ENCODE results near the gene NSG1.

NSG1 gene

GRCh38 chr4:4395371-4395770 is 8.5 kb downstream of the NSG1 start:
- DNase-seq (ENCODE audit: low read depth in 2 of 3, low spot score in 1 of 3) = no peak

GRCh38 chr4:4395849-4396627 is 9.1 kb downstream of the NSG1 start:
- DNase-seq (ENCODE audit: low read depth in 2 of 3, low spot score in 1 of 3) = no peak

GRCh38 chr4:4396628-4397440 is 9.9 kb downstream of the NSG1 start:
- DNase-seq (ENCODE audit: low read depth in 2 of 3, low spot score in 1 of 3) = no peak

- no peak for DNase-seq (ENCODE audit: low read depth in 2 of 3, low spot score in 1 of 3)
Measured at GRCh38 chr4:4397441-4397819, 10.5 kb downstream of the NSG1 start.

GRCh38 chr4:4398430-4398829 is 11.5 kb downstream of the NSG1 start:
- DNase-seq (ENCODE audit: low read depth in 2 of 3, low spot score in 1 of 3) = no peak

- no peak for DNase-seq (ENCODE audit: low read depth in 2 of 3, low spot score in 1 of 3)
Measured at GRCh38 chr4:4401036-4401435, 14.1 kb downstream of the NSG1 start.

GRCh38 chr4:4402966-4403365 is 16.1 kb downstream of the NSG1 start:
- no peak for DNase-seq (ENCODE audit: low read depth in 2 of 3, low spot score in 1 of 3)

GRCh38 chr4:4405358-4405962 is 18.6 kb downstream of the NSG1 start:
- DNase-seq (ENCODE audit: low read depth in 2 of 3, low spot score in 1 of 3) = no peak

DNA sequence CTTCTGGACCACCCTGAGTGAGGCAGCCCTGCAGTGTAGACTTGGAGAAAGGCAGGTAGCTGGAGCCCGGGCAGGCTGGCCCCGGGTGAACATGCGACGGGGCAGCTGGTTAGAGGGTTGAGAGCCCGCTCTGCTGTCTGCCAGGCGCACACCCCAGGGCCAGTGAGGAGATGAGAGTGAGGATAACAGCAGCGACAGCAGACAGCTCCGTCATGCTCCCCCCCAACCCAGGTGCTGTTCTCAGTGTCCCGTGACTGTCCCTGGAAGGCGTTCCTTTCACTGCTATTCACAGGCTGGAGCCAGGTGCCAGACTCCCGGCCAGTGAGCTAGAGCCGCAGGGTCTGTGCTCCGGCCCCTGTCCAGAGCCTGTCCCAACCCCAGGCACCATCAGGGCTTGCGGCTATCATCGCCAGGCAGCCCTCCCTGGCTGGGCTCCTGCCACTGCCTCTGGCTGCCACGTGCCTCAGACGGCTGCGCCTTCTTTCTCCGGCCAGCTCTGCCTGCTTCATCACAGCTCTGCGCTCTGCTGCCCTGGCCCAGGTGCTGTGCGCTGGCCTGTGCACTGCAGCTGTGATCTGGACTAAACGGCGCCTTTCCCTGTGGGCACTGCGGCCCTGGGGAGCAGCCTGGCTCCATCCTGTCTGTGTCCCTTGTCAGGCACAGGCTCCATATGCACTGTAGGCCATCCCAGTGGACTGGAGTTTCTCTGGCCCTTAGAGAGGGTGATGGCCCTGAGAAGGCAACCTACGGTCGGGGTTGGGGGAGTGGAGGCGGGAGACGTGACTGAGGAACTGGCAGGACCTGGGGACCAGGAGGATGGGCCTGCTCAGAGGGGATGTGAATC is 19.8 kb downstream of the NSG1 start:
- no peak for DNase-seq (ENCODE audit: low read depth in 2 of 3, low spot score in 1 of 3)

GRCh38 chr4:4407299-4408131 is 20.6 kb downstream of the NSG1 start:
- DNase-seq (ENCODE audit: low read depth in 2 of 3, low spot score in 1 of 3) = no peak

DNA sequence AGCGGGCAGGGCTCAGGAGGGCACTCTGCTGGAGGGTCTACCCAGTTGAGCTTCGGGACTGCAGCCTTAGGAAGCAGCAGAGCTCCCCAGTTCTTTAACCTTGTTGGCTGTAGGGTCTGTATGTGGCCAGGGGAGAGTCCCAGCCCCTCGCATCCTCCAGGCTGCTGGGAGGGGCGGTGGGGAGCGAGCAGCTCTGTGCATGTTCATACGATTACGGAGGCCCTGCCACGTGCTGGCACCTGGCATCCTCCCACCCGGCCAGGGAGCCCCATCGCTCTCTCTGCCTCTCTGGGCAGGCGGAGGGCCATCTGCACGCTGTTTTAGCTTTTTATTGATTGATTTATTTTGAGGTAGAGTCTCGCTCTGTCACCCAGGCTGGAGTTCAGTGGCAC is 21.2 kb downstream of the NSG1 start:
- no peak for DNase-seq (ENCODE audit: low read depth in 2 of 3, low spot score in 1 of 3)

DNA sequence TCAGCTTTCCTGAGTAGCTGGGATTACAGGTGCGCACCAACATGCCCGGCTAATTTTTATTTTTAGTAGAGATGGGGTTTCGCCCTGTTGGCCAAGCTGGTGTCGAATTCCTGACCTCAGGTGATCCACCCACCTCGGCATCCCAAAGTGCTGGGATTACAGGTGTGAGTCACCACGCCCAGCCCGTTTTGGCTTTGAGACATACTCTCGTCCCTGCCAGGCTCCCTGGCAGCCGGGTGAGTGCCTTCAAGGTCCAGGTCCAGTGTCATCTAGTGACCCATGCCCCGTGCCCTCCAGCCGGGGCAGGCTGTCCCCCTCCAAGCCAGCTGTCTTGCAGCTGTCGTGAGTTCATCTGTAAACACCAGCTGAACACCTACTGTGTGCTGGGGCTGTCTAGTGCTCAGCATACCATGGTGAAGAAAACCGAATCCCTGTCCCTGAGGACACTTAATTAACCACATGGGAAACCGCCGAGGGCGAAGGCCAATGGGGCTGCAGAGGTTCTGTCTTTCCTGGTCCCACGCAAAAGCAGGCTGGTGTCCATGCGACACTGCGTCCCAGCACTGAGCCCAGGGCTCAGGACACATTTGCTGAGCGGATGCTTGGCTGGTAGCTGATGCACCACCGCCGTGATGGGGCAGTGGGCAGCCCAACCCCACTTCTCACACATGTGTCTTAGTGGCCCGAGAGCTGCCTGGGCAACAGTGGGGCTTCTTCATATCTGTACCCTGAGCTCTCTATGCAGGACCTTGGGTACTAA is 21.9 kb downstream of the NSG1 start:
- DNase-seq (ENCODE audit: low read depth in 2 of 3, low spot score in 1 of 3) = no peak

DNA sequence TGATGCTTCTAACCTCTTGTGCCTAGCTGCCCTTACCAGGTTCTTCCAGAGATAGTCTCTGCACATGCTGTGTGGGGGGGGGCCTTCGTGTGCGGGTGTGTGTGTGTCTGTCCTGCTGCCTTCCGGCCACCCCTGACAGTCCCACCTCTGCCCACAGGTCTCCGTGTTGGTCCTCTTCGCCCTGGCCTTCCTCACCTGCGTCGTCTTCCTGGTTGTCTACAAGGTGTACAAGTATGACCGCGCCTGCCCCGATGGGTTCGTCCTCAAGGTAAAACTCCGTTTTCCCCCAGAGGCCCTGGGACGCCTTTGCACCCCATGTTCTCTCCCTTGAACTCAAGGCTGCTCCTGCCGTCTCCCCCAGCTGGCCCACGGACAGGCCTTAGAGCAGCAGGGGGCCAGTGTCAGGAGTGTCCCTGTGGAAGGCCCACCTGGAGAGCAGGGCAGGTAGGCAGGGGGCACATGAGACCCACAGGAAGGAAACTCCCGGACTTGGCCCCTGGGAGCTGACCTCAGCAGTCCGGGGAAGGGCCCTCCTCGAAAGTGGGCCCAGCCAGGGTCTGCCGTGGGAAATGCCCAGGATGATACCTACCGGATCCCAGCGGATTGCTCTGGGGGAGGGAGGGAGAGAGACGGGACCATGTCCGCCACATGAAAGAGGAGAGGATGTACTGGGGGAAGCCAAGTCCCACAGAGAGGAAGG is 22.7 kb downstream of the NSG1 start:
- no peak for DNase-seq (ENCODE audit: low read depth in 2 of 3, low spot score in 1 of 3)

- DNase-seq (ENCODE audit: low read depth in 2 of 3, low spot score in 1 of 3) = no peak
Measured at GRCh38 chr4:4410271-4410670, 23.4 kb downstream of the NSG1 start.

DNA sequence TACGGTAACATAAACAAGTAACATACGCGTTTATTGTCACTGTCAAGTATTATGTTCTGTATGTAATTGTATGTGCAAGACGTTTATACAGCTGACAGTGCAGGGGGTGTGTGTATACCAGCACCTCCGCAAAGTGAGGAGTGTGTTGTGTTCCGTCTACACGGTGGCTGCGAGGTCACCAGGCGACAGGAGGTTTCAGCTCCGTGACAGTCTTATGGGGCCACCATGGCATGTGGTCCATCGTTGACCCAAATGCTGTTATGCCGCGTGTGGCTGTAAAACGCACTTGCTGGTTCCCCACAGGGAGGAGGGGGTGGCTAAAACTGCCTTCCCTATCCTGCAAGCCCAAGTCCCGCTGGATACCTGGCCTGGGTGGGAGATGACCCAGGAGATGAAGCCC is 25.0 kb downstream of the NSG1 start:
- no peak for DNase-seq (ENCODE audit: low read depth in 2 of 3, low spot score in 1 of 3)

- DNase-seq (ENCODE audit: low read depth in 2 of 3, low spot score in 1 of 3) = no peak
Measured at GRCh38 chr4:4412641-4413372, 25.9 kb downstream of the NSG1 start.

DNA sequence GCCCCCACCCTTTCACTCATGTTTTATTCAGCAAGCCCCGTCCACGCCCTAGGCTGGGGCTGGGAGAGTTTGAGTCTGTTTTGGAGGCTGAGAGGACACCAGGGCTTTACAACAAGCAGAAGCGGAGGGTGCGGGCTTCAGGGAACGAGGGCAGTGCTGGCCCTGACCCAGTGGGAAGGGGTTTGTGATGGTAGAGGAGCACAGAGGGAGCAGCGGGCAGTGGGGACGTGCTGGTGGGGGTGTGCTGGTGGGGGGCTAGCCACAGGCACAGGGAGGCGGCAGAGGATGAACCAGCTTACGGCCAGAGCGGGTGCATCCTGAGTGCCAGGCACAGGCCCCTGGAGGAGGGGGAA is 26.4 kb downstream of the NSG1 start:
- DNase-seq (ENCODE audit: low read depth in 2 of 3, low spot score in 1 of 3) = no peak

GRCh38 chr4:4413806-4414205 is 26.9 kb downstream of the NSG1 start:
- no peak for DNase-seq (ENCODE audit: low read depth in 2 of 3, low spot score in 1 of 3)

Measured in stimulated activated CD4-positive, alpha-beta T cell treated with anti-CD3 and anti-CD28 coated beads, Interleukin-12 subunit alpha, Interleukin-12 subunit beta, amount 100 ng/mL, for 48 hours (primary cell).